Neural cell (in vitro differentiated cells): ENCODE data around the gene SNAPIN.

Experiments
- CTCF ChIP-seq: fragments of 450-650 bp; IDR thresholded peaks from 2 replicates; pipeline ENCODE4 v1.5.1; 2014; ENCODE audit warnings: antibody characterized with exemption, mild to moderate bottlenecking, moderate library complexity; ENCODE audit not compliant: poor library complexity, severe bottlenecking
- EP300 ChIP-seq: fragments of 450-650 bp; conservative IDR thresholded peaks from 2 replicates; pipeline ENCODE4 v1.6.1; 2014; ENCODE audit warnings: antibody characterized with exemption, mild to moderate bottlenecking, moderate library complexity; ENCODE audit not compliant: poor library complexity, severe bottlenecking
- POLR2AphosphoS5 ChIP-seq: IDR thresholded peaks from 2 replicates; pipeline ENCODE4 v1.6.1; 2012
- SMC3 ChIP-seq: fragments of 450-650 bp; conservative IDR thresholded peaks from 2 replicates; pipeline ENCODE4 v1.6.1; 2014; ENCODE audit warnings: antibody characterized with exemption, mild to moderate bottlenecking, moderate library complexity; ENCODE audit not compliant: poor library complexity

DNA sequence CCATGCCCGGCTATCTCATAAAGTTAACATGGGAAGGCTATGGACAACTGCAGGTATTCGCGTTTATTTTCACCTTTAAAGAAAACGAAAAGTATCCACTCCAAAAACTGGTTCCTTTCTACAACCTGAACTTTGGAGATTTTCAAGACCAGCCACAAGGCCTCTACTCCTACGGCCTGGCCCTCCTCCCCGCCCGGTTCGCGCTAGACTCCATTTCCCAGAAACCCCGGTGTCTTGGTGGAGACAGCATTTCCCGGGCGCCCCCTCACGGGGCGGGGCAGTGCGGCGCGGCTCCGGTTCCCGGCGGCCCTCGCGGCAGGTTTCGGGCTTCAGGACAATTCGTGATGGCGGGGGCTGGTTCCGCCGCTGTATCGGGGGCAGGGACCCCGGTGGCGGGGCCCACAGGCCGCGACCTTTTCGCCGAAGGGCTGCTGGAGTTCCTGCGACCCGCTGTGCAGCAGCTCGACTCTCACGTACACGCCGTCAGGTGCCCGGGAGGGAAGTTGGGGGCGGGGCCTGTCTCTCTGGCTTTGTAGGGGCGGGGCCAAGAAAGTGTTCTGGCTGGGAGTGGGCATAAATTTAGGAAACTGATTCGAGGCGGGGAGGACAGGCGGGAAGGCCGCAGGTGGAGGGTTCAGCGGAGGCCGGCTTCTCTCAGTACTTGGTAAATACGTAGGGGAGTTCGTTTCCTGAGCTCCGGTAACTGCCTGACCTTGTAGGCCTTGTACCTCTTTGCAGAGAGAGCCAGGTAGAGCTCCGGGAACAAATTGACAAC lies at the start of gene SNAPIN:
- TF ChIP-seq CTCF (peak; percentile 54), EP300 (peak; percentile 31), POLR2AphosphoS5 (peak; percentile 84), SMC3 (peak; percentile 26)
